Transverse colon (tissue), 4 donors: ENCODE results near the gene RNASE1. TPM values are rescaled to one million over a fixed set of nuclear protein-coding genes. Genes with fewer than 3 reads are reported as not detected.
"Not testable (repeated sequence)": the region's sequence is repeated elsewhere in the genome, so short reads cannot be mapped to it uniquely, and the experiment has no call there.

Experiments
- DNase-seq: peaks from one replicate; pipeline ENCODE4 v3.0.0-alpha.2; 2019
- H3K27ac ChIP-seq, 4 donors: fragments of 200-600 bp; sonication (generic); 2 replicates each; pipeline ENCODE4 v1.5.1; 2016 to 2018; ENCODE audit warnings: inconsistent platforms in 4 of 4
- H3K27me3 ChIP-seq: fragments of 200-600 bp; sonication (generic); 2 replicates; pipeline ENCODE4 v1.5.1; 2017; ENCODE audit warnings: inconsistent platforms
- H3K36me3 ChIP-seq, 4 donors: fragments of 200-600 bp; sonication (generic); 2 replicates each; pipeline ENCODE4 v1.5.1; 2017 to 2019; ENCODE audit warnings: inconsistent platforms in 4 of 4
- H3K4me1 ChIP-seq, 4 donors: fragments of 200-600 bp; sonication (generic); 2 replicates each; pipeline ENCODE4 v1.5.1; 2017 to 2020; ENCODE audit warnings: inconsistent platforms in 4 of 4
- H3K4me3 ChIP-seq, 4 donors: fragments of 200-600 bp; sonication (generic); 1 replicate in 1 of 4; 2 replicates in 3 of 4; pipeline versions ENCODE4 v1.5.1 to v1.6.1; 2017 to 2019; ENCODE audit warnings: inconsistent platforms in 4 of 4
- H3K9me3 ChIP-seq, 2 donors: fragments of 200-600 bp; sonication (generic); 2 replicates each; pipeline ENCODE4 v1.5.1; 2017 to 2019; ENCODE audit warnings: inconsistent platforms in 2 of 2
- EP300 ChIP-seq: sonication (generic); formaldehyde crosslinking; IDR thresholded peaks from one replicate; pipeline ENCODE4 v1.6.1; 2017; ENCODE audit warnings: antibody characterized with exemption, low read depth
- POLR2A ChIP-seq: fragments of 450-650 bp; IDR thresholded peaks from one replicate; pipeline ENCODE4 v1.6.1; 2016; ENCODE audit warnings: antibody characterized with exemption, mild to moderate bottlenecking, moderate library complexity
- POLR2AphosphoS5 ChIP-seq, 3 donors: sonication (generic); formaldehyde crosslinking; IDR thresholded peaks; one replicate each; pipeline ENCODE4 v1.6.1; 2016; ENCODE audit warnings: antibody characterized with exemption in 3 of 3
- WGBS, 2 donors: methylation state at CpG; one replicate each; pipeline ENCODE4 v1.1.5; 2018; ENCODE audit warnings: low coverage in 1 of 2; 5-methylcytosine and 5-hydroxymethylcytosine counted together
- in situ Hi-C, 4 donors: fragments of 200-750 bp; cut with MboI; loops; one replicate each; pipeline versions ENCODE4 v1.15.0 to v1.15.1; 2017; ENCODE audit warnings: low sequenced_read_pairs in 3 of 4, low pct_ligation_motif_present in 1 of 4, low pct_unique_long_range_greater_than_20kb in 1 of 4
- intact Hi-C: fragments of 100-400 bp; cut with DNase I; formaldehyde crosslinking; loops from one replicate; pipeline ENCODE4 v1.15.1; 2023; ENCODE audit warnings: low total_unique reads
- total RNA-seq, 4 donors: library from RNA; depleted of rRNA; stranded (reverse); fragments of >200 nt; gene quantifications; one replicate each; pipeline ENCODE4 v1.1.0, GENCODE V29; 2016
- TF ChIP-seq, protein P1 (sequence below), 5 experiments: fragments of 200-600 bp in 3 of 5; fragments of 450-650 bp in 2 of 5; sonication (generic) in 3 of 5; IDR thresholded peaks; 1 replicate in 2 of 5; 2 replicates in 3 of 5; pipeline ENCODE4 v1.5.1; 2016 to 2017; ENCODE audit warnings: antibody characterized with exemption in 5 of 5, inconsistent platforms in 3 of 5, mild to moderate bottlenecking in 2 of 5, moderate library complexity in 1 of 5

The RNASE1 gene
- total RNA-seq, 4 donors from 2014 or later, result 96.7 to 296 (median 177) TPM

DNA sequence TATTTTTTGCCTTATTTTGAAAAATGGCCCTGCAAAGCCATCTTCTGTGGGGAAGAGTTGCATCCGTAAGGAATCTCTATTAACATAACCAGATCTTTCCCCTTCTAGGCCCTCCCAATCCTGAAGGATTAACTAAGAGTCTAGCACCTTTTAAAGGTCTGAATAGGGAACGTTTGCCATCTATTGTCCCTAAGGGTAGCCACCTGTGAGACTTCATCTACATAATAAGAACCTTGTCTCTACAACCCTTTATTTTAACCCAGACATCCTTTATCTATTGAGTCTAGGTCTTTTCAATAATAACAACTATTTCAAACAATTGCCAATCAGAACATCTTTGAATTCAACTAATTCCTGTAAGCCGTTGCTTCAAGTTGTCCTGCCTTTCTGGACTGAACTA lies 30.0 kb downstream of the RNASE1 start:
- Histone ChIP-seq H3K4me3 (no peak overlapping the region), H3K27me3 (no peaks in the 10 kb centered on the region), H3K27ac (no peak overlapping the region), H3K4me1 (no peaks in the 10 kb centered on the region), H3K36me3 (no peaks in the 10 kb centered on the region), H3K9me3 (no peaks in the 10 kb centered on the region)
- TF ChIP-seq POLR2AphosphoS5 (IDR thresholded peaks at IDR 0.05), result no peak
- TF ChIP-seq, protein P1, sequence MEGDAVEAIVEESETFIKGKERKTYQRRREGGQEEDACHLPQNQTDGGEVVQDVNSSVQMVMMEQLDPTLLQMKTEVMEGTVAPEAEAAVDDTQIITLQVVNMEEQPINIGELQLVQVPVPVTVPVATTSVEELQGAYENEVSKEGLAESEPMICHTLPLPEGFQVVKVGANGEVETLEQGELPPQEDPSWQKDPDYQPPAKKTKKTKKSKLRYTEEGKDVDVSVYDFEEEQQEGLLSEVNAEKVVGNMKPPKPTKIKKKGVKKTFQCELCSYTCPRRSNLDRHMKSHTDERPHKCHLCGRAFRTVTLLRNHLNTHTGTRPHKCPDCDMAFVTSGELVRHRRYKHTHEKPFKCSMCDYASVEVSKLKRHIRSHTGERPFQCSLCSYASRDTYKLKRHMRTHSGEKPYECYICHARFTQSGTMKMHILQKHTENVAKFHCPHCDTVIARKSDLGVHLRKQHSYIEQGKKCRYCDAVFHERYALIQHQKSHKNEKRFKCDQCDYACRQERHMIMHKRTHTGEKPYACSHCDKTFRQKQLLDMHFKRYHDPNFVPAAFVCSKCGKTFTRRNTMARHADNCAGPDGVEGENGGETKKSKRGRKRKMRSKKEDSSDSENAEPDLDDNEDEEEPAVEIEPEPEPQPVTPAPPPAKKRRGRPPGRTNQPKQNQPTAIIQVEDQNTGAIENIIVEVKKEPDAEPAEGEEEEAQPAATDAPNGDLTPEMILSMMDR (IDR thresholded peaks at IDR 0.05), result no peak
- no peak for TF ChIP-seq POLR2A
- TF ChIP-seq EP300, result no peak
- in situ Hi-C loops (no loop called here), intact Hi-C loops (no loop called here)
- no peak for DNase-seq
- WGBS, 2 donors, result 73 to 79% methylated on average over 3 of the region's 3 CpGs

DNA sequence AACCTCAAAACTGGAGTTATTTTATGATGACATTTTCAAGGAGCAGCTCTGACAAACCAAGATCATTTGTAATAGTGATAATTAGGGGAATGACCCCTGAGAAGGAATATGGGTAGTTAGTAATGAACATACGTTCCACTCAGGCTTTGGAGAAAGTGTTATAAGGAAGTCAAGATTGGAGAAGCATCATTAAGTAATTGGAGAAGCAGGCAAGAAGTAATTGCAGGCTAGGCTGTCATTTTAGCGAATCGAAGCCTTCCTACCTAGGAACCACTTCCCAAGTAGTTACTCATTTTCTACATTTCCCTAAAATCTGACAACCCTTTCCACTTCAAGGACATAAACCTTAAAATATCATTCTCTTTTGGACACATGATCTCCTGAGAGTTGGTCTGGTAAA lies 33.2 kb downstream of the RNASE1 start:
- Histone ChIP-seq H3K4me3 (no peak overlapping the region), H3K27me3 (no peaks in the 10 kb centered on the region), H3K9me3 (no peaks in the 10 kb centered on the region), H3K27ac (no peak overlapping the region), H3K4me1 (no peaks in the 10 kb centered on the region), H3K36me3 (no peaks in the 10 kb centered on the region)
- in situ Hi-C loops, result no loop called here
- 79 to 82% methylated on average over 3 of the region's 3 CpGs for WGBS, 2 donors
- intact Hi-C loops, result no loop called here
- TF ChIP-seq POLR2A, result no peak
- TF ChIP-seq, protein P1 (IDR thresholded peaks at IDR 0.05), result no peak
- TF ChIP-seq EP300, result no peak
- TF ChIP-seq POLR2AphosphoS5 (IDR thresholded peaks at IDR 0.05), result no peak
- no peak for DNase-seq

DNA sequence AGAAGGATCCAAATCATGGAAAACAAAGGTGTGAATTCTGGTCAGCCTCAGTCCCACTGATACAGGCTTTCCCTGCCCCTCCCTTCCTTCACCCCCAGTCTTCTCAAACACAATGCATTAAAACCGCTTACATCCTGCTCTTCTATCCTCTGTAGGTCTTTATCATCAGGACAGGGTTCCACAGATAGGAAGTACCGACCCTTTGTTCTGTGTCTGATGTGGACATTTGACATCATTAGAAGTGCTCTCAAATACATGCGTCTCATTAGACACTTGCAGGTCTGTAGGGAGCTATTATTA lies 34.1 kb downstream of the RNASE1 start:
- in situ Hi-C loops (no loop called here), intact Hi-C loops (no loop called here)
- no peaks in the 10 kb centered on the region for H3K4me1 ChIP-seq
- no peaks in the 10 kb centered on the region for H3K9me3 ChIP-seq
- no peak overlapping the region for H3K4me3 ChIP-seq
- H3K36me3 ChIP-seq, result no peaks in the 10 kb centered on the region
- no peak for DNase-seq
- no peaks in the 10 kb centered on the region for H3K27me3 ChIP-seq
- no peak for TF ChIP-seq POLR2AphosphoS5 (IDR thresholded peaks at IDR 0.05)
- TF ChIP-seq EP300, result no peak
- no peak for TF ChIP-seq POLR2A
- TF ChIP-seq, protein P1 (IDR thresholded peaks at IDR 0.05), result no peak
- no peak overlapping the region for H3K27ac ChIP-seq
- 91 to 92% methylated on average over 2 to 3 of the region's 3 CpGs for WGBS, 2 donors

DNA sequence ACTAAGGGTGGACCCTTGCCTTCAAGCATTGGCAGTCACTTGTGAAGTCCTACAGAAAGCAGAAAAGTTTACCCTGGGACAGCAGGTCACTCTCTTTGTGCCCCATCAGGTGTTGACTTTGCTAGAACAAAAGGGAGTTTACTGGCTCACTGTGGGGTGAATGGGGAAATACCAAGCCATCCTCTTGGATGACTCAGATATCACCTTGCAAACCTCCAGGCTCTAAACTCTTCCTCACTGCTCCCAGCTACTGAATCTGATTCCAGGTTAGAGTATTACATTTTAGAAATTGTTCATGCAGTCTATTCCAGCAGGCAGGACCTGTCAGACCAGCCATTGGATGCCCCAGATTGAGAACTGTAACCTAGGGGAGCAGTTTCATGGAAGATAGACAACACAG lies 41.7 kb downstream of the RNASE1 start:
- no peak for DNase-seq
- Histone ChIP-seq H3K9me3 (no peaks in the 10 kb centered on the region), H3K4me3 (no peak overlapping the region), H3K27me3 (no peaks in the 10 kb centered on the region), H3K27ac (no peak overlapping the region), H3K36me3 (no peaks in the 10 kb centered on the region), H3K4me1 (no peaks in the 10 kb centered on the region)
- TF ChIP-seq POLR2AphosphoS5 (IDR thresholded peaks at IDR 0.05) (no peak), POLR2A (no peak), EP300 (no peak)
- TF ChIP-seq, protein P1 (IDR thresholded peaks at IDR 0.05), result no peak
- intact Hi-C loops (no loop called here), in situ Hi-C loops (no loop called here)

DNA sequence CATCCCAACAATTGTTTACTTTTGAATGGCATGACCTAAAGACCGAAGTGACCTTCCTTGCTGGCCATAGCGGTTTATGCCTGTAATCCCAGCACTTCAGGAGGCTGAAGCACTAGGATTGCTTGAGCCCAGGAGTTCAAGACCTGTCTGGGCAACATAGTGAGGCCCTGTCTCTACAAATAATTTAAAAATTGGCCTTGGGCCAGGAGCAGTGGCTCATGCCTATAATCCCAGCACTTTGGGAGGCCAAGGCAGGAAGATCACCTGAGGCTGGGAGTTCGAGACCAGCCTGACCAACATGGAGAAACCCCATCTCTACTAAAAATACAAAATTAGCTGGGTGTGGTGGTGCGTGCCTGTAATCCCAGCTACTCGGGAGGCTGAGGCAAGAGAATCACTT lies 43.2 kb downstream of the RNASE1 start:
- H3K9me3 ChIP-seq, H3K27ac ChIP-seq, H3K27me3 ChIP-seq, H3K4me1 ChIP-seq, H3K36me3 ChIP-seq, H3K4me3 ChIP-seq, DNase-seq, intact Hi-C loops, in situ Hi-C loops: not testable (repeated sequence)
- 85 to 92% methylated on average over 2 to 5 of the region's 5 CpGs for WGBS, 2 donors
